OCI-LY7 (cell line): ENCODE results near the gene PIEZO1.

Experiments used
- CTCF ChIP-seq: fragments of 200-600 bp; sonication (generic); conservative IDR thresholded peaks from 2 replicates; pipeline ENCODE4 v1.5.1; 2014; ENCODE audit warnings: mild to moderate bottlenecking, antibody characterized with exemption, low read length, moderate library complexity, mixed read lengths
- EZH2phosphoT487 ChIP-seq: fragments of 200-600 bp; sonication (generic); IDR thresholded peaks from 2 replicates; pipeline ENCODE4 v1.6.1; 2018; ENCODE audit warnings: low read depth, borderline replicate concordance, mild to moderate bottlenecking, mixed run types, antibody characterized with exemption, low read length, moderate library complexity, mixed read lengths

GRCh38 chr16:88671806-88672205, 113.2 kb downstream of the PIEZO1 start:
- TF ChIP-seq CTCF (no peak), EZH2phosphoT487 (no peak)
